T-helper 1 cell (primary cell): ENCODE results near the gene HES1.
A peak's percentile ranks its signal among the peaks of the same experiment; 100 is the strongest.
"Not testable (repeated sequence)": the region's sequence is repeated elsewhere in the genome, so short reads cannot be mapped to it uniquely, and the experiment has no call there.

Source experiments
- DNase-seq, 5 donors: peaks; one replicate each; pipeline ENCODE4 v3.0.0-alpha.2; 2012 to 2020

HES1 gene

GRCh38 chr3:194128919-194129295 lies 7.0 kb upstream of the HES1 start:
- DNase-seq = not testable (repeated sequence)

DNA sequence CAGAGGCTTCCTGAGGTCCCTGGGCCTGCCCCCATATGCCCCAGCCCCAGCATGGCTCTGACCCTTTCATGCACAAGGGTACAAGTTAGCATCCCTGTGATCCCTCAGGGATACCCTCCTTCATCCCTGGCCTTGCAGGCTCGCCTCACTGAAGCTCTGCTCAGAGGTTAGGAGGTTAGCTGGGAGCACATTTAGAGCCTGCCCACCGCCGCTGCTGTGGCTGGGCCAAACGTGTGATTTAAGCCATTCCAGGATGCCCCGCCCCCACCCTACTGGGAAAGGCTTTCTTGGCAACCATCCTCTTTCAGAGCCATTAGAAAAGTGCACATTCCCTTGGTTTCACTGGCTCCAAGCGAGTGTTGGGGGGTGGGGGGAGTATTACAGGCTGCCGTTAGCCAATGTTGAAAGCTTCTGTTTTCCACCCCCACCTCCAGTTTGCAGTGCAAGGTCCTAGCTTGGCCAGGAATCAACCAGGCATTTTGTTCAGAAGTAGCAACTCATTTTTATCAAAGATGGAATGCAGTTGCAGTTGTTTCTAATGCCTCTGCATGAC lies 6.3 kb upstream of the HES1 start:
- no peak for DNase-seq

DNA sequence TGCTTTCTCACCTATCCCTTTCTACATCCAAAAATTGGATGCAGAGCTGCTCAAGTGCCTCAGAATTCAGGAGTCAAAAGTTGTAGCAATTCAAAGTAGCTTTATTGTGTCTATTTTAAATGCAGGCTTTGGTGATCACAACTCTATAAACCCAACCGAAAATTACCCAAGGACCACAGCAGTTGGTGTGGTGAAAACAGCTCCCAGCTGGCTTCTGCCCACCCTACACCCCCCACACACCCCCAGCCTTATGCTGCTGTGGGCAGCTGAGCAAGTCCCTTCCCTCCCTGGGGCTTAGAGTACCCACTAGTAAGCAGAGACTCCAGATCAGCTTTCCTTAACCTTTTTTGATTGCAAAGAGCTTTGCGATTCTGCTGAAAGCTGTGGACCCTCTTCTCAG lies 5.8 kb upstream of the HES1 start:
- DNase-seq = no peak

GRCh38 chr3:194130807-194131589 lies 5.0 kb upstream of the HES1 start:
- DNase-seq = peak in 1 of 5 donors; percentile 66

- no peak for DNase-seq
These were observed 3.3 kb upstream of the HES1 start for GRCh38 chr3:194132465-194133286.

- no peak for DNase-seq
These were observed 2.2 kb upstream of the HES1 start for GRCh38 chr3:194133661-194134230.

DNA sequence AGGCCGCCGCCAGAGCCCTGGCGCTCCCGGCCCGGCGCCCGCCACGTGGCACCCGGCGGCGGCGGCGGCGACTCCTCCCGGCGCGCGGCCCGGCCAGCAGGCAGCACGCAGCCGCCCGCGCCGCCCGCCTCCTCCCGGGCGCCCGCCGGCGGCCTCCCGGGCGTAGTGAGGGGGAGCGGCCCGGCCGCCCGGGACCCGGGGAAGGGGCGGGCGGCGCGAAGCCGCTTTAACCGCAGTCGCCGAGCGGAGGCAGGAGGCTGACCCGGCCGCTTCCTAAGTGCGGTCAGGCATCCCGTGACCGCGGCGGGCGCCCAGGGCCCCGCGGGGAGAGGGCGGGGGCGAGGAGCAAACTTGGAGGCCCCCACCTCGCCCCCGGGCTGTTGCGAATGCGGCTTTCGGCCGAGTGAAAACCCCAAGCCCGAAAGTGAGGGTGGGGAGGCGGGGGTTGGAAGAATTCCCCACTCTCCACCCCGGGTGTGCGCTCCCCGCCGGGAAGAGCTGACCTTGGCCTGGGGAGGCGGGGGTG lies 1.7 kb upstream of the HES1 start:
- peak in 3 of 5 donors; percentile 22 to 65 (median 52) for DNase-seq

DNA sequence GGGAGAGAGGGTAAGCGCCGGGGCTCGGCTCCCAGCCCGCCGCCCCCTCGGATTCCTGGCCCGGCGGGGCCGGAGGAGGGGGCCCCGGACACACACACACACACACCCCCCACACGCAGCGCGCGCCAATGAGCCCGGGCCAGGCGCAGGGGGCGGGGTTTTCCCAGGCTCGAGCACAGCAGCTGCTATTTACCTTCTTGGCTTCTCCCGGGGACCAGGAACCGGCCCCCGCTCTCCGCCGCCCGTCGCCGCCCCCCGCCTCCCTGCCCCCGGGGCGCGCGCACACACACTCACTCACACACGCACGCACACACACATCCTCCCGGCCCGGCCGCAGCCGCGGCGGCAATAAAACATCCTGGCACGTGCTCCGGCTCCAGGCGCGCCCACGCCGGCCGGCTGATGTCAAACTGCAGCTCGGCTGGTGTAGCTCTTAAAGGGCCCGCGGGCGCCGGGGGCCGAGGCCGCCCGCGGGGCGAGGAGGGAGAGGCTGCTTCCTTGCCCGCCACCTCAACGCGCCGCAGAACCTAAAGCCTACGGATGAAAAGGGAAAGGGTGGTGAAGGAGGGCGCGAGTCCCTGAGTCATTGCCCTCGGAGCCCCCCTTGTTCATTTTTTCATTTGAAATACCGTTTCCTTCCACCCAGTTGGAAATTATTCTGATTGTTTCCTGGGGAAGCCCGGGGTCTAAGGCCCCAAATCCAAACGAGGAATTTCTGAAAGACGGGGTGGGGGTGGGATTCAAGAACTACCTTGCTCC lies 1.0 kb upstream of the HES1 start:
- peak; percentile 38 to 95 (median 58) for DNase-seq

GRCh38 chr3:194135516-194135805 lies 487 bp upstream of the HES1 start:
- no peak for DNase-seq

GRCh38 chr3:194136519-194137007 lies 615 bp downstream of the HES1 start:
- no peak for DNase-seq

- DNase-seq = peak in 2 of 5 donors; percentile 28 to 55
These were observed 1.1 kb downstream of the HES1 start for GRCh38 chr3:194137008-194137505.

DNA sequence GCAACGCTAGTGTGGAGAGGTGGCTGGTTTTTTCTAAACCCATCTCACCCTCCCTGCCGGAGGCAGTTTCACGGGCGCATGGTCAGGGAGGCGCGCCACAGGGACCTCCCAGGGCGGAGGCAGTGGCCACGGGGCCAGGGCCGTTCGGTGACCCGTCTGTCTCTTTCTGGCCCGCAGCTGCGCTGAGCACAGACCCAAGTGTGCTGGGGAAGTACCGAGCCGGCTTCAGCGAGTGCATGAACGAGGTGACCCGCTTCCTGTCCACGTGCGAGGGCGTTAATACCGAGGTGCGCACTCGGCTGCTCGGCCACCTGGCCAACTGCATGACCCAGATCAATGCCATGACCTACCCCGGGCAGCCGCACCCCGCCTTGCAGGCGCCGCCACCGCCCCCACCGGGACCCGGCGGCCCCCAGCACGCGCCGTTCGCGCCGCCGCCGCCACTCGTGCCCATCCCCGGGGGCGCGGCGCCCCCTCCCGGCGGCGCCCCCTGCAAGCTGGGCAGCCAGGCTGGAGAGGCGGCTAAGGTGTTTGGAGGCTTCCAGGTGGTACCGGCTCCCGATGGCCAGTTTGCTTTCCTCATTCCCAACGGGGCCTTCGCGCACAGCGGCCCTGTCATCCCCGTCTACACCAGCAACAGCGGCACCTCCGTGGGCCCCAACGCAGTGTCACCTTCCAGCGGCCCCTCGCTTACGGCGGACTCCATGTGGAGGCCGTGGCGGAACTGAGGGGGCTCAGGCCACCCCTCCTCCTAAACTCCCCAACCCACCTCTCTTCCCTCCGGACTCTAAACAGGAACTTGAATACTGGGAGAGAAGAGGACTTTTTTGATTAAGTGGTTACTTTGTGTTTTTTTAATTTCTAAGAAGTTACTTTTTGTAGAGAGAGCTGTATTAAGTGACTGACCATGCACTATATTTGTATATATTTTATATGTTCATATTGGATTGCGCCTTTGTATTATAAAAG lies 1.8 kb downstream of the HES1 start:
- DNase-seq = peak in 2 of 5 donors; percentile 31 to 72

- DNase-seq = no peak
These were observed 2.8 kb downstream of the HES1 start for GRCh38 chr3:194138732-194139070.

DNA sequence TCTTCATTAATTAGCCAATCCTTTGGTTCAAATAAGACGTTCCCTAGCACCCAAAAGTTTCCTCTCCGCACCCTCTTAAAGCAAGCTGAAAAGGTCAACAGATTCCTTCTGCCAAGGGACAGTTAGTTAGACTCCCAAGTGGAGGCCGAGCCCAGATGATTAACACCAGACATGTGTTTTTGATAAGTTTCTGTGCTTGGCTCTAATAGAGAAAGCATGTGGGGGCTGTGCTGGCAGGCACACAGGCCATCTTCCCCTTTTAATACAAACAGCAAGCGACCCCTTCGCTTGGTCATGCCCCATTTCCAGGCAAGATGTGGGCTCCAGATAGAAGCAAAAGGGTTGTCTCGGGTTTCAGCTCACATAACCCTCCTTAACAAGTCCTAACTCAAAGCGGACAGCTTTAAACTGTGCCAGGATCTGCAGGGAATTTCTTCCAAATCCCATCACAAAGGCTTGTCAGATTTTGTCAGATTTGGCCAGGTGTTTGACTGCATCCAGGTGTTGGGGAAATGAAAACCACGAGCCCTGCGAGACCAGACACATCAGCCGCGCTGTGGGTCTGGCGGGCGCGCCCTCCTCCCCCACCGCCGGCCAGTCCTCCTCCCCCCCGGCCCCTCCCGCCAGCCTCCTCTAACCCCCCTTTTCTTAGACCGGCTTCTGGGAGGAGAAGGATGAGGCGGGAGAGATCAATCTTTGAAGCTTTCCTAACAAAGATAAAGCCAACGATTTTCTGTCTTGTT lies 3.3 kb downstream of the HES1 start:
- DNase-seq = no peak

DNA sequence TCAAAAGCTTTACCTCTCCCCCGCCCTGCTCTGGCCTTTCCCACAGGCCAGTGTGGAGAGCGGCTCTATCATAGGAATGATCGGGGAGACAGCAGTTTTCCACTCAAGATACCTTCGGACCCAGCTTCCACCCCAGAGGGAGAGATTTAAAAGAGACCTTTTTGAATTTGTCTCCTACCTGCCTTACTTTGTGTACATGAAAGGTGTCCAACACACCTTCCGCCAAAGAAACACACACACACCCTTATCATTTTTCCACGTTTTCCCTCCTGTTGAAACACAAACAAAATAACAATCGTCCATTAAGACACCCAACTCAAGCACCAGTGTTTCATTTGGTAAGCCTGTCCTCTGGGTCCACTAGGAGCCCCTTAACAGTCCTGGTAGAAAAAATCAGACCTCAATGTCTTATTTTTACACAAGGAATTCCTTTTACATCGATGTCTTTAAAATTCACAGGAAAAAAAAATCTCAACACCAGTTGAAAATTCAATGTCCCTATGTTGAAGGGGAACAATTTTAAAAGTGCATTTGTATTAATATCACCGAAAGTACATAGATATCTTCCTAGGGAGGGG lies 4.0 kb downstream of the HES1 start:
- DNase-seq = no peak

DNA sequence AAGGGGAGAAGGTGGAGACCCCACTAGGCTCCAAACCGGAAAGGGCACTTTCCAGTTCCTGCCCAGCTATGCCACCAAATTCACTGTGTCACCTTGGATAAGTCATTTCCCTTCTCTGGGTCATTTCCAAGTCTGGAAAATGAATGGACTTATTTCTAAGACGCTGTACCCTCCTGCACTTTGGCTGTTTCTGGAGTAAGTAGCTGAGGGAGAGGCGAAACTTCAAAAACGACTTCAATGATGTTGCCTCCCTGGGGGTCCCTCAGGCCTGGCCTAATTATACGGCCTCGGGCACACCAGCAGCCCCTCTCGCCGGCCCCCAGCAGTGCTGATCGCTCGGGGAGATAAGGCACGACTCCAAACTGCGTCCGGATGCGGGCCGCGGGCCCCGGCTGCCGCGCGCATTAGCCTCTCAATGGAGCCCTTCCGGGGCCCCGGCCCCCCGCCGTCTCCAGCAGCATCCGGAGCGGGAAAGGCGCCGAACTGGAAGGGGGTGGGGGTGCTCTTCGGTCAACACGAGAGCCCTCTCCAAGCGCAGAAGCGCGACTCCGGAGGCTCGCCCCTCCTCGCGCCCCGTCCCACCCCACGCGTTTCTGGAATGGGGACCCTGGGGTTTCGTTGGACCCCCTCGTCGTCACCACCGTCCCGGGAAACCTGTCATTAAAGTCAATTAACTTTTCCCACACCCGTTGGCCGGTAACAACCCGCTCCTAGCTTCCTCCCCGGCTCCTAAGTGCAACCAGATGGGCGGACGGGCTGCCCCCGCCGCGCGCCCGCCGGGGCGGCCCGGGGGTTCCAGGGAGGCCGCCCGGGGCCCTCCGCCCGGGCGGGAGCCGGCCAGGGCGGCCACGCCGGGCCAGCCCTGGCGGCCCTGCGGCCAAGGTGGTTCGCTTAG lies 4.8 kb downstream of the HES1 start:
- peak in 2 of 5 donors; percentile 13 to 67 for DNase-seq

GRCh38 chr3:194141415-194142155 lies 5.6 kb downstream of the HES1 start:
- peak in 3 of 5 donors; percentile 26 to 80 (median 53) for DNase-seq
